Activated T-helper 9 cell treated with anti-CD3 and anti-CD28 coated beads, Interleukin-2, amount 50 U/mL, for 16 hours (primary cell): ENCODE measurements around the gene DYSF.

ENCODE experiments used
- DNase-seq: peaks from one replicate; pipeline ENCODE4 v3.0.0-alpha.2; 2020; ENCODE audit warnings: low read depth

The DYSF gene

GRCh38 chr2:71530641-71531332 is 77.4 kb downstream of the DYSF start:
- no peak for DNase-seq

GRCh38 chr2:71531522-71532047 is 78.2 kb downstream of the DYSF start:
- DNase-seq, result no peak

GRCh38 chr2:71532327-71532726 is 79.0 kb downstream of the DYSF start:
- DNase-seq, result no peak

GRCh38 chr2:71534201-71534600 is 80.8 kb downstream of the DYSF start:
- DNase-seq, result no peak

- no peak for DNase-seq
Measured at GRCh38 chr2:71534826-71535225, 81.5 kb downstream of the DYSF start.

GRCh38 chr2:71535526-71535925 is 82.2 kb downstream of the DYSF start:
- no peak for DNase-seq

GRCh38 chr2:71536226-71536671 is 82.9 kb downstream of the DYSF start:
- no peak for DNase-seq

GRCh38 chr2:71538241-71538640 is 84.9 kb downstream of the DYSF start:
- no peak for DNase-seq

GRCh38 chr2:71538656-71539265 is 85.4 kb downstream of the DYSF start:
- DNase-seq, result no peak

GRCh38 chr2:71540818-71541217 is 87.5 kb downstream of the DYSF start:
- DNase-seq, result no peak

- no peak for DNase-seq
Measured at GRCh38 chr2:71544919-71545571, 91.7 kb downstream of the DYSF start.

GRCh38 chr2:71545572-71546274 is 92.4 kb downstream of the DYSF start:
- DNase-seq, result no peak

- no peak for DNase-seq
Measured at GRCh38 chr2:71546275-71546638, 92.9 kb downstream of the DYSF start.

- no peak for DNase-seq
Measured at GRCh38 chr2:71546777-71547281, 93.5 kb downstream of the DYSF start.

- no peak for DNase-seq
Measured at GRCh38 chr2:71547616-71548285, 94.4 kb downstream of the DYSF start.

- peak; percentile 45 for DNase-seq
Measured at GRCh38 chr2:71548646-71549425, 95.5 kb downstream of the DYSF start.

GRCh38 chr2:71550801-71551630 is 97.7 kb downstream of the DYSF start:
- DNase-seq, result no peak

GRCh38 chr2:71551631-71551915 is 98.2 kb downstream of the DYSF start:
- DNase-seq, result no peak

- DNase-seq, result no peak
Measured at GRCh38 chr2:71552356-71552755, 99.0 kb downstream of the DYSF start.

- no peak for DNase-seq
Measured at GRCh38 chr2:71552861-71553301, 99.5 kb downstream of the DYSF start.
